Lower lobe of right lung (tissue), 2 donors: Measurements from ENCODE around the gene HBEGF. TPM values are rescaled to one million over a fixed set of nuclear protein-coding genes. Genes with fewer than 3 reads are reported as not detected.

Source experiments
- ATAC-seq, 2 donors: fragments of 200-7000 bp; cut with Tn5 transposase; one replicate each; pipeline ENCODE4 v1.9.1; 2020 to 2022; ENCODE audit warnings: mild to moderate bottlenecking in 2 of 2, moderate library complexity in 2 of 2
- DNase-seq: peaks from one replicate; pipeline ENCODE4 v3.0.0-alpha.2; 2020
- H3K27ac ChIP-seq: fragments of 200-600 bp; one replicate; pipeline ENCODE4 v1.8.0; 2022
- H3K27me3 ChIP-seq: fragments of 200-600 bp; one replicate; pipeline ENCODE4 v1.8.0; 2022; ENCODE audit warnings: low read depth
- H3K36me3 ChIP-seq: fragments of 200-600 bp; one replicate; pipeline ENCODE4 v1.8.0; 2022; ENCODE audit warnings: mild to moderate bottlenecking
- H3K4me1 ChIP-seq: fragments of 200-600 bp; one replicate; pipeline ENCODE4 v1.8.0; 2022
- H3K4me3 ChIP-seq: fragments of 200-600 bp; one replicate; pipeline ENCODE4 v1.8.0; 2022; ENCODE audit warnings: mild to moderate bottlenecking
- H3K9me3 ChIP-seq: fragments of 200-600 bp; one replicate; pipeline ENCODE4 v1.8.0; 2022
- intact Hi-C: fragments of 100-400 bp; cut with DNase I; formaldehyde crosslinking; loops from one replicate; pipeline ENCODE4 v1.11.0; 2022
- total RNA-seq: library from RNA; stranded (reverse); fragmentation: NEBNext Ultra II Directional; extraction: Animal tissue kit (Norgen Biotek cat#: 25700); gene quantifications from one replicate; pipeline ENCODE4 v1.2.1, GENCODE V29; 2021
- TF ChIP-seq, protein P1 (sequence below): fragments of 200-600 bp; IDR thresholded peaks from one replicate; pipeline ENCODE4 v1.8.0; 2022; ENCODE audit warnings: antibody characterized with exemption, mild to moderate bottlenecking
- donor health status: DM: no; HTN: yes; CAD: no; lungs with severe emphysema.

Gene HBEGF
- total RNA-seq, 1 donor from 2014 or later = 43.2 TPM

DNA sequence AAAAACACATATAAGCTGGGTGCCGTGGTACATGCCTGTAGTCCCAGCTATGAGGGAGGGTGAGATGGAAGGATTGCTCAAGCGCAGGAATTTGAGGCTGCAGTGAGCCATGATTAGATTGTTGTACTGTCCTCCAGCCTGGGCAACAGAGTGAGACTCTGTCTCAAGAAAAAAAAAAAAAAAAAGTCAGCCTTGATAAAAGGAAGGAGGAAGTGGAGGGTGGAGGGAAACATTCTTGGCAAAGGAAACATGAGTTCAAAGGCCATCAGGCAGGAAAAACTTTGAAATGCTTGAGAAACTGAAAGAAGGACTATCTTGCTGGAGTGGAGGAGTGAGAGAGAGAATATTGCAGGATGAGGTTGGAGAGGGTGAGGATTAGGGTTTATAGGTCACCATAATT lies 36.9 kb upstream of the HBEGF start:
- Histone ChIP-seq H3K27me3 (no peaks in the 10 kb centered on the region), H3K4me1 (no peaks in the 10 kb centered on the region), H3K36me3 (no peaks in the 10 kb centered on the region), H3K9me3 (no peaks in the 10 kb centered on the region), H3K4me3 (no peak overlapping the region), H3K27ac (no peak overlapping the region)
- TF ChIP-seq, protein P1, sequence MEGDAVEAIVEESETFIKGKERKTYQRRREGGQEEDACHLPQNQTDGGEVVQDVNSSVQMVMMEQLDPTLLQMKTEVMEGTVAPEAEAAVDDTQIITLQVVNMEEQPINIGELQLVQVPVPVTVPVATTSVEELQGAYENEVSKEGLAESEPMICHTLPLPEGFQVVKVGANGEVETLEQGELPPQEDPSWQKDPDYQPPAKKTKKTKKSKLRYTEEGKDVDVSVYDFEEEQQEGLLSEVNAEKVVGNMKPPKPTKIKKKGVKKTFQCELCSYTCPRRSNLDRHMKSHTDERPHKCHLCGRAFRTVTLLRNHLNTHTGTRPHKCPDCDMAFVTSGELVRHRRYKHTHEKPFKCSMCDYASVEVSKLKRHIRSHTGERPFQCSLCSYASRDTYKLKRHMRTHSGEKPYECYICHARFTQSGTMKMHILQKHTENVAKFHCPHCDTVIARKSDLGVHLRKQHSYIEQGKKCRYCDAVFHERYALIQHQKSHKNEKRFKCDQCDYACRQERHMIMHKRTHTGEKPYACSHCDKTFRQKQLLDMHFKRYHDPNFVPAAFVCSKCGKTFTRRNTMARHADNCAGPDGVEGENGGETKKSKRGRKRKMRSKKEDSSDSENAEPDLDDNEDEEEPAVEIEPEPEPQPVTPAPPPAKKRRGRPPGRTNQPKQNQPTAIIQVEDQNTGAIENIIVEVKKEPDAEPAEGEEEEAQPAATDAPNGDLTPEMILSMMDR = no peak
- no peak for ATAC-seq
- no peak for DNase-seq
- intact Hi-C loops = no loop called here

DNA sequence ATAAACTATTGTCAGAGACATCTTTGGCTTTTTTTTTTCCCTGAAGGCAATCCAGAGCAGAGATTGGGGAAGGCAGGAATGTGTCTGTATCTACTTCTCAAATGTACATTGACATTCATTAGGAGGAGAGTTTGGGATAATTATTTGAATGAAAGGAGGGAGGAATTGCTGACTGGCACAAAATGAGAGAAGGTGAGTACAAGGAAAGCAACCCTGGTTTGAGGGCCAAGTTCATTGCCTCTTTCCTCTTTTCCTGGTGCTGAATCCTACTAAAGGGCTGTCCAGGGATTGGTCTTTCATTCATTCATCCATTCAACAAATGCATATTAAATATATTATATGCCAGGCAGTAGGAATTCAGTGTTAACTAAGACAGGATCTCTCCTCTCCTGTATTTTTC lies 36.5 kb upstream of the HBEGF start:
- TF ChIP-seq, protein P1 = no peak

DNA sequence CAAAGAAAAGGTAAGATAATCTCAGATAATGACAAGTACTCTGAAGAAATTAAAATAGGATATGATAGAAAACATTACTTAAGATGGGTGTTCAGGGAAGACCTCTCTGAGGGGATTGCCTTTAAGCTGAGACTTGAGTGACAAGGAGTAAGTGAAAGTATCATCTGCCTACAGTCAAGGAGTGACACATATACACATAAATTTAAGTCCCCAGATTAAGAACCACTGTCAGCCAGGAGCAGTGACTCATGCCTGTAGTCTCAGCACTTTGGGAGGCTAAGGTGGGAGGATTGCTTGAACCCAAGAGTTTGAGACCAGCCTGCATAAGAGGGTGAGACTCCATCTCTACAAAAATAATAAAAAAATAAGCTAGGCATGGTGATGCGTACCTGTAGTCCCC lies 35.6 kb upstream of the HBEGF start:
- TF ChIP-seq, protein P1 = no peak
- H3K36me3 ChIP-seq = no peaks in the 10 kb centered on the region
- ATAC-seq = no peak
- DNase-seq = no peak
- no peaks in the 10 kb centered on the region for H3K27me3 ChIP-seq
- H3K9me3 ChIP-seq = no peaks in the 10 kb centered on the region
- intact Hi-C loops = no loop called here
- no peak overlapping the region for H3K27ac ChIP-seq
- H3K4me1 ChIP-seq = no peaks in the 10 kb centered on the region
- no peak overlapping the region for H3K4me3 ChIP-seq

More for the DNA sequence above, 36.5 kb upstream of the HBEGF start:
- intact Hi-C loops = no loop called here
- DNase-seq = no peak
- no peaks in the 10 kb centered on the region for H3K27me3 ChIP-seq
- H3K9me3 ChIP-seq = no peaks in the 10 kb centered on the region
- H3K27ac ChIP-seq = no peak overlapping the region
- no peaks in the 10 kb centered on the region for H3K4me1 ChIP-seq
- H3K4me3 ChIP-seq = no peak overlapping the region
- H3K36me3 ChIP-seq = no peaks in the 10 kb centered on the region
- ATAC-seq = no peak

DNA sequence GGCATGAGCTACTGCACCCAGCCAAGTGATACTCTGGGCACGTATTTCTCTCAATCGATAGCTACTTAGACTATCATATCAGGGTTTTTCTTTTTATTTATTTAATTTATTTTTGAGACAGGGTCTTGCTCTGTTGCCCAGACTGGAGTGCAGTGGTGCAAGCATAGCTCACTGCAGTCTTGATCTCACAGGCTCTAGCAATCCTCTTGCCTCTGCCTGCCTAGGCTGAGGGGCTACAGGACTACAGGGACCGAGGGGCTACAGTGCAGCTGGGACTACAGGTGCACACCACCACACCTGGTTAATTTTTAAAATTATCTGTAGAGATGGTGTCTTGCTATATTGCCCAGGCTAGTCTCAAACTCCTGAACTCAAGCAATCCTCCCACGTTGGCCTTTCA lies 34.9 kb upstream of the HBEGF start:
- intact Hi-C loops = no loop called here
- no peak overlapping the region for H3K27ac ChIP-seq
- no peaks in the 10 kb centered on the region for H3K27me3 ChIP-seq
- H3K36me3 ChIP-seq = no peaks in the 10 kb centered on the region
- TF ChIP-seq, protein P1 = no peak
- no peak overlapping the region for H3K4me3 ChIP-seq
- no peaks in the 10 kb centered on the region for H3K9me3 ChIP-seq
- ATAC-seq (no peak), DNase-seq (no peak)
- no peaks in the 10 kb centered on the region for H3K4me1 ChIP-seq

DNA sequence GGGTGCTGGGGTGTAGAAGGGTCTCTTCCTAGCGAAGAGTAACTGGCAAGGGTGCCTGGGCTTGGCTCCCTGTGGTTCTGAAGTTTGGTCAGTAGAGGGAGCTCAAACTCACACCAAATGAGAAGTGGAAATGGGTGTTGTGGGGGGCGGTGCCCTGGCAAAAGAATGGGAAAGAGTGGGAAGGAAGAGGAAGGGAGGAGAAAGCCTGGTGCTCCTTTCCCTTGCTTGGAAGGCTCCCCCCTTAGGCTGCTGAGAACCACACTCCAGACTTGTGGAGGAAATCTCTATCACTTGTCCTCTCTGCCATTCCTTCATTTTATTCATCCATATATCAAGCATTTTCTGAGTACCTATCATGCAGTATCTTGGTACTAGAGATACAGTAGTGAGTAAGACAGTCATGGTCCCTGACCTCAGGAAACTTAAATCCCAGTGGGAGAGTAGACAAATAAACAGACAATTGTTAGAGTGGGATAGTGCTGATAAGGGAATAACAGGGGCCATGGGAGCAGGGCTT lies 26.6 kb upstream of the HBEGF start:
- intact Hi-C loops = no loop called here
- Histone ChIP-seq H3K4me3 (no peak overlapping the region), H3K4me1 (peaks cover 17% of the 10 kb centered on the region), H3K27me3 (no peaks in the 10 kb centered on the region), H3K9me3 (no peaks in the 10 kb centered on the region), H3K36me3 (no peaks in the 10 kb centered on the region), H3K27ac (no peak overlapping the region)
- ATAC-seq (peak; percentile 80 to 81), DNase-seq (peak; percentile 73)
- TF ChIP-seq, protein P1 = peak; percentile 84
